HG03025 (cell line): ENCODE results near the gene PCDH9.

Source experiments
- ATAC-seq: cut with Tn5 transposase; IDR thresholded peaks from one replicate; pipeline ENCODE4 v1.9.1; 2021; ENCODE audit warnings: mild to moderate bottlenecking, moderate library complexity; ENCODE audit not compliant: unreplicated experiment, low FRiP score

Gene PCDH9

DNA sequence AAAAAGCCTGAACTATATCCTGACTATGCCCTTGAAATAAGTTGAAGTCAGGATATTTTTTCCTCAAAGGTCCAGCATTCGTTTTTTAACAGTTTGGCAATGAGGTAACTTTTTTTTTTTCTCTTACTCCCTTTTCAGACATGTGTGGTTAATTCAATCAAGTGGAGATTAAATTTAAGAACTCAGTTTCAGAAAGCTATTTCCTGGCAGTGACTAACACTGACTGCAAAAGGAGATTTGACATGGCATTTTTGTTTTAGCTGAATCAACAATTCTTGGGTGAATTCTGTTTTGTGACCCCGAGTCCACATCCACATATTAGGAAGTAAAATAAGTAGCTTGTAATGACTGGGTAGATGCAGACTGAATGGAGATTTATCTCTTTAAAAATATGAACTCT is 716.4 kb downstream of the PCDH9 start:
- no peak for ATAC-seq

- ATAC-seq = no peak
Observed at GRCh38 chr13:66509175-66509574, 721.0 kb downstream of the PCDH9 start.

DNA sequence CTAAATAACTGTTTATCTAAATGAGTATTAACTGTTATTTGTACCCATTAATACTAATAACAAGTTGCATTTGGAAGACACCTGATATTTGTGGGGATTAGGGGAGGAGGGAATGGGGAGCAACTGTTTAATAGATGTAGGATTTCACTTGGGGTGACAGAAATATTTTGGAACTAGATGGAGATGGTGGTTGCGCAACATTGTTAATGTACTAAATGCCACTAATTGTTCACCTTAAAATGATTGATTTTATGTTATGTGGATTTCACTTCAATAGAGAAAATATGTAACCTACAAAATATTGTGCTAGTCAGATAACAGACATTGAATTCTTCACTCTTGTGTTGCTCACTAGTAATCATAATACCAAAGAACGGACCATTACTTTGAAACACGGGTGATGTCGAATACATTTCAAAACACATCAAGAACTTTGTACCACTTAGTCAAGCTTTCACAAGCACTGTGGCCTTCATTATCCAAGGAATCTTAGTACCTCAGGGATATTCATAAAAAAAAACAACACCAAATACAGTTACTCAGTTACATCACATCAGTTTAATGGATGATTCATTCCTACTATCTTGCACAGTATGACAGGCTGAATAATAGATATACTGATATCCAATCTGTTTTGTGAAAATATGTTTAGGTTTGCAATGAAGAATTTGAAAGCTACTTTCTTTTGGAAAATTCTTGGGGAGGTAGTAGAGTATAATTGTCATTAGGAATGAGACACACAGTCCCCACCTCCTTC is 721.8 kb downstream of the PCDH9 start:
- ATAC-seq = no peak

DNA sequence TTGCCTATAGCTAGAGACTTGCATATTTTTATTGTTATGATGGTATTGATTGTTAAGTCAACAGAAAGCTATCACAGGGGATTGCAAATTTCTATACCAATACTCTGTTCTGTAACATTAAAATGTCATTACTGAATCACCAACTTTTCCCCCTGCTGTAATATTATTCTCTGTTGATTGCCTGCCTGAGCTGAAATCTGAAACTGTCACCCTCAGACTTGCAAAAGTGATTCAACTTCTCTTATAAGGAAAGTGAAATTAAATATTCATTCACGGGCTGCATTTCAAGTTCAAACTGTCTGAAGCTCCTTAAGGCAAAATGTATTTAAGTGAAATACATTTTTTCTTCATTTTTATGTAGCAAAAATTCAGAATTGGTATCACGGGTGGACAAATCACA is 723.2 kb downstream of the PCDH9 start:
- no peak for ATAC-seq

DNA sequence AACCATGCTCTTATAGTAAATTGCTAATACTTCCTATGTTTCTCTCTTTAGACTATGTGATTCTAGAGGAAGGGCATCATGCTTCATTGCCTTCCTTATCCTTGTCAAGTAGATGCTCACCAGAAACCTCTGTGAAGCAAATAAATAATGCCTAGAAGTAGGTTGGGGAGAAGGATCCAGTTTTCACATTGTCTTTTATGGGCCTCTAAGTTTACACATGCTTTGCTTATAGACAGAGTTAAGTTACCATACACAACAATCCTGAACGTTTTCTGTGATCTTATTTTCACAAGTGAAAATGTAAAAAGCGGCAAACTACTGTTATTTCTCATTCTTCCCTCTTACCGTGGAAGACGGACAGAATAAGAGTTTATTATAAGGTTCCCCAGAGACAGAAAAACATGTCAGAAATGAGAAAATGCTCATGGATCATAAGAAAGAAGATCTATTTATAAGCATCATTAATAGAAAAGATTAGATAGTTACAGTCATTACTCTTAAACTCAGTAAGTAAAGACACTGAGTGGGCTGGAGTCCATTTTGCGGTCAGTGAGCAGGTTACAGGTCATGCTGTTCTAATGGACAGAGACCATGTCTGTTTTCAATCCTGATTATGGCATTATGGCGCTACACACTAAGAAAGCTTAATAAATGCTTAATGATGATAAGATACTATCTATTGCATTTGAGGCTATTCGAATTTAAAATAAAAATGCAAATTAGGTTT is 723.9 kb downstream of the PCDH9 start:
- ATAC-seq = no peak

DNA sequence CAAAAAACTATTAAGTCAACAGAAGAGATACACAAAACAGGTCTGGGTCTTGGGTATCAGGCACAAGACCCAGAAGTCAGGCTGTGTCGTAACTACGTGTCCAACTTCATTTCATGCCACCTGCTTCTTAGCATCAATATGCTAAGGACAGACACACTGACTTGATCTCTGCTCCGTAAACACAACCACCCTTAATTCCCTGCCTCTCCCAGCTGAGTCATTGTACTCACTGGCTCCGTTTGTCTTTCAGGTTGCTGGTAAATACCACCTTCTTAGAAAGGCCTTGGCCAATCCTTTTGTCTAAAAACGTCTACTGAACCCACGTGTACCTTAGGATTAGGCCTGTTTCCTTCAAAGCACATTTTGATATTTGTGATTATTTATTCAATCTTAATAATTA is 726.2 kb downstream of the PCDH9 start:
- no peak for ATAC-seq

- no peak for ATAC-seq
Observed at GRCh38 chr13:66501181-66501580, 729.0 kb downstream of the PCDH9 start.

DNA sequence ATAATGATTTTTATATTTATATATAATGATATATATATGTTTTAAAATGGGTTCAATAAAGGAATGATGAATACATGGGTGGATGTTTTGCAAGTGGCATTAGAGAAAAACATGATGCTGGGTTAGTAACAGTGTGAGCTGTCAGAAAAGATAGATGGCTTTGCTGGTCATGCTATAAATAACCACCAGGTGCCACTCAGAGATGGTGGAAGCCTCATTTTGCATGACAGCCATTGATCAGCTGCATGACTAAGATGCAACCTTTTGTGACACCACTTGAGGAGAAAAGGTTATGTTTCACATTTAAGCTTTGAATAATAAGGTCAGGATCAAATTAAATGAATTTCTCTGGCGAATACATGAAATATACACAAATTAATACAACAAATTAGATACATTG is 737.7 kb downstream of the PCDH9 start:
- ATAC-seq = no peak

GRCh38 chr13:66491251-66491650 is 738.9 kb downstream of the PCDH9 start:
- no peak for ATAC-seq

GRCh38 chr13:66489586-66489985 is 740.5 kb downstream of the PCDH9 start:
- no peak for ATAC-seq

DNA sequence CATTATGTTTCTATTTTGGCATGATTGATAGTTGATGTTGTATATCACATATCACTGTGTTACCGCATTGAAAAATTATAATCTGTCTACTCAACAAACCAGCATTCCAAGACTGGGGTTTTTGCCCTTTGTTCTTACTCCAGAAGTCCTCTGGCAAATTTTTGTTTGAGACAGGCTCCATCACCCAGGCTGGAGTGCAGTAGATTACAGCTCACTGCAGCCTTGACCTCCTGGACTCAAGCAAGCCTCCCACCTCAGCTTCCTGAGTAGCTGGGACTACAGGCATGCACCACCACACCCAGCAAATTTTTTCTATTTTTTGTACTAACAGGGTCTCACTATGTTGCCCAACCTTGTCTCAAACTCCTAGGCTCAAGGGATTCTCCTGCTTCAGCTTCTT is 741.0 kb downstream of the PCDH9 start:
- ATAC-seq = no peak

- no peak for ATAC-seq
Observed at GRCh38 chr13:66483712-66484111, 746.4 kb downstream of the PCDH9 start.

- ATAC-seq = no peak
Observed at GRCh38 chr13:66482836-66483235, 747.3 kb downstream of the PCDH9 start.

DNA sequence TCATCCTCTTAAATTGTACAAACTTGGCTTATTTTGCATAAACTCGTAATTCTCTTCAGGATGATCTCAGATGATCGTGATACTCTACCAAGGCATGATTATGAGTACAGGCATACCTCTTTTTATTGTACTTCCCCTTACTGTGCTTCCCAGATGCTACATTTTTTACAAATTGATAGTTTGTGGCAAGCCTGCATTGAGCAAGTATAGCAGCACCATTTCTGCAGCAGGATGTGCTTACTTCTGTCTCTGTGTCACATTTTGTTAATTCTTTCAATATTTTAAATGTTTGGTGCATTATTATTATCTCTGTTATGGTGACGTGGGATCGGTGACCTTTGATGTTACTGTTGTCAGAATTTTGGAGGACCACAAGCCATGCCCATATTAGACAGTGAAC is 752.3 kb downstream of the PCDH9 start:
- no peak for ATAC-seq

DNA sequence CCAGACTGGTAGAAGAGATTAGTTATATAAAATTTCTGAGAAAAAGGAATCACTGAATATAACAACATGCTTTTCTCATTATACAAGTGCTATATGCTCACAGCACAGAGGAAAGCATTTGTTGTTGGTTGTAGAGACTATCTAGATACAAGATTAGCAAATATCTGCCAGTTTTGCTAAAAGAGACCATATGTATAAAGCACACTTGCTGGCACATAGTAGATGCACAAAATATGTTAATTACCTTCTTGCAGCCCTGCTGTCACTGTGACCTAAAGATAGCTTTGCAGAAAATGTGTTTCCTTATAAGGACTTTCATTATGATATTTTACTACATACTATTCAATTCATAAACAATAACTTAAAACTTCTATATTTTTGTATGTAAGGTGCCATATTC is 755.1 kb downstream of the PCDH9 start:
- no peak for ATAC-seq

GRCh38 chr13:66469745-66470144 is 760.4 kb downstream of the PCDH9 start:
- no peak for ATAC-seq

DNA sequence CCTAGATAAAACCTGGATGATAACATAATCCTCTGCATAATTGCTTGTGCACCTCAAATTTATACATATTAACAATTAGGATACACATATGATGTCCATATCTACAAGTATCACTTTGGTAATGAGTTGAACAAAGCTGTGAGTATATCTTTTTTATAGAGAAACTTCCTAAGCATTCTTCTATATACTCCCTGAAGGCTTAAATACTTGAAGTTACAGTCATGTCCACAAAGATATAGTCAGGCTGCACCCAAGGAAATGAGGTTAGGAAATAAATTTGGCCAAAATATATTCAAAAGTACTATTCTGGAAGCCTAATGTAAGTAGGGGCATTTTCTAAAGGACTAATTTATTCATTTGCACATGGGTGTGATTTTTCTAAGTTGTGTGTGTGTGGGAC is 761.5 kb downstream of the PCDH9 start:
- ATAC-seq = no peak

- no peak for ATAC-seq
Observed at GRCh38 chr13:66462187-66462586, 767.9 kb downstream of the PCDH9 start.

DNA sequence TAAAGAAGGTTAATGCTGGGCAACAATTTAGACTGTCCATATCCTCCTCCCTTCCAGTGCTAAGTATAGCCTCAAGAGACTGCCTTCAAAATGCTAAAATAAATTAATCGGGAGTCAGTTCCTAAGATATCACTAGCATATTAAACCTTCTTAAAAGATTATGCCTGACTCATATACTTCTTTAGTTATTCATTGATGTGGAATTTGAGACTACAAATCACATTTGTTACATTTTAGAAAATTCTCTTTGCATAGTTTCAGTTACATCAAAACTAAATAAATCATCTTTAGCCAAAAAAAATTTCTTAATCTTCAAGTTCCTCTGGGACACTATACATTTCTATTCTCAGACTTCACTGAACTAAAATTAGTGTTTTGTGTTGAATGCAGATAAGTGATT is 769.1 kb downstream of the PCDH9 start:
- ATAC-seq = no peak

- ATAC-seq = no peak
Observed at GRCh38 chr13:66459634-66460033, 770.5 kb downstream of the PCDH9 start.

DNA sequence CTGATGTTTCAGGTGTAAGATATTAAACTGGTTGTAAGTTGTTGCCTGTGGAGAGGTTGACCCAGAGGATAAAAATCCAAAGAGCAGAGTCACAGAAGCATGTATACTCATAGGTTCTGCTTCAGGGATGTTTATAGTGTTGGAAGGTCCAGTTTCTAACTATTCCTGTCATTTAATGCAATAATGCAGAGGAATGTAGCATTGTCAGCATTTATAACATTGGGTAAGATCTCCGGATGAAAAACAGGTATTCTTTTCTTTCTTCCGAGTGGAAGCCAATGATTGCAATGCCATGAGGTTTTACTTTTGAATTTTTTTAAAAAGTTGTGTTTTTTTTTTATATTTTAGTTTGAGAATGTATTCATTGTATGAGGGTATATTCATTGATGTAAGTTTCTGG is 771.0 kb downstream of the PCDH9 start:
- no peak for ATAC-seq

GRCh38 chr13:66446413-66446812 is 783.7 kb downstream of the PCDH9 start:
- no peak for ATAC-seq
